ENCODE results near the gene GAL3ST3.

GAL3ST3 gene

GRCh38 chr11:66063900-66064299, 14.9 kb upstream of the GAL3ST3 start:
- no peak for TF ChIP-seq CTCF (IDR thresholded peaks at IDR 0.05; ENCODE audit: low read length, missing control alignments)
- no peak overlapping the region for H3K4me3 ChIP-seq (replicated peaks; ENCODE audit: low read depth, low read length)

GRCh38 chr11:66062408-66062807, 13.4 kb upstream of the GAL3ST3 start:
- H3K4me3 ChIP-seq (replicated peaks; ENCODE audit: low read depth, low read length): no peak overlapping the region
- no peak for TF ChIP-seq CTCF (IDR thresholded peaks at IDR 0.05; ENCODE audit: low read length, missing control alignments)
- DNase-seq (ENCODE audit: low read depth): no peak

More at GRCh38 chr11:66063900-66064299, 14.9 kb upstream of the GAL3ST3 start:
- no peak for DNase-seq (ENCODE audit: low read depth)

- TF ChIP-seq CTCF (IDR thresholded peaks at IDR 0.05; ENCODE audit: low read length, missing control alignments): no peak
- no peak overlapping the region for H3K4me3 ChIP-seq (replicated peaks; ENCODE audit: low read depth, low read length)
- DNase-seq (ENCODE audit: low read depth): no peak
Measured at GRCh38 chr11:66061268-66061667, 12.3 kb upstream of the GAL3ST3 start.

- no peak for DNase-seq (ENCODE audit: low read depth)
- no peak overlapping the region for H3K4me3 ChIP-seq (replicated peaks; ENCODE audit: low read depth, low read length)
- no peak for TF ChIP-seq CTCF (IDR thresholded peaks at IDR 0.05; ENCODE audit: low read length, missing control alignments)
Measured at GRCh38 chr11:66059966-66060680, 11.2 kb upstream of the GAL3ST3 start.

- DNase-seq (ENCODE audit: low read depth): peak; percentile 76
- no peak overlapping the region for H3K4me3 ChIP-seq (replicated peaks; ENCODE audit: low read depth, low read length)
- no peak for TF ChIP-seq CTCF (IDR thresholded peaks at IDR 0.05; ENCODE audit: low read length, missing control alignments)
Measured at GRCh38 chr11:66056501-66056900, 7.5 kb upstream of the GAL3ST3 start.

- no peak overlapping the region for H3K4me3 ChIP-seq (replicated peaks; ENCODE audit: low read depth, low read length)
- no peak for TF ChIP-seq CTCF (IDR thresholded peaks at IDR 0.05; ENCODE audit: low read length, missing control alignments)
- DNase-seq (ENCODE audit: low read depth): no peak
Measured at GRCh38 chr11:66055021-66055420, 6.1 kb upstream of the GAL3ST3 start.

GRCh38 chr11:66052664-66052982, 3.7 kb upstream of the GAL3ST3 start:
- H3K4me3 ChIP-seq (replicated peaks; ENCODE audit: low read depth, low read length): peak overlapping the region; percentile 97
- DNase-seq (ENCODE audit: low read depth): no peak
- TF ChIP-seq CTCF (IDR thresholded peaks at IDR 0.05; ENCODE audit: low read length, missing control alignments): no peak

All from fibroblast of pulmonary artery (primary cell).